GM18951 (cell line): Measurements from ENCODE around the gene BICDL1.

ENCODE experiments used
- POLR2A ChIP-seq: IDR thresholded peaks from 4 replicates; pipeline ENCODE4 v1.6.1; 2011; ENCODE audit warnings: mild to moderate bottlenecking; ENCODE audit not compliant: insufficient read length, insufficient read depth; ENCODE audit errors: extremely low read depth
- in situ Hi-C: fragments of 300-500 bp; cut with MboI; formaldehyde crosslinking; loops from one replicate; pipeline ENCODE4 v1.12.0; 2022; ENCODE audit warnings: low sequenced_read_pairs, mixed read lengths, inconsistent platforms; ENCODE audit not compliant: unreplicated experiment

Gene BICDL1

DNA sequence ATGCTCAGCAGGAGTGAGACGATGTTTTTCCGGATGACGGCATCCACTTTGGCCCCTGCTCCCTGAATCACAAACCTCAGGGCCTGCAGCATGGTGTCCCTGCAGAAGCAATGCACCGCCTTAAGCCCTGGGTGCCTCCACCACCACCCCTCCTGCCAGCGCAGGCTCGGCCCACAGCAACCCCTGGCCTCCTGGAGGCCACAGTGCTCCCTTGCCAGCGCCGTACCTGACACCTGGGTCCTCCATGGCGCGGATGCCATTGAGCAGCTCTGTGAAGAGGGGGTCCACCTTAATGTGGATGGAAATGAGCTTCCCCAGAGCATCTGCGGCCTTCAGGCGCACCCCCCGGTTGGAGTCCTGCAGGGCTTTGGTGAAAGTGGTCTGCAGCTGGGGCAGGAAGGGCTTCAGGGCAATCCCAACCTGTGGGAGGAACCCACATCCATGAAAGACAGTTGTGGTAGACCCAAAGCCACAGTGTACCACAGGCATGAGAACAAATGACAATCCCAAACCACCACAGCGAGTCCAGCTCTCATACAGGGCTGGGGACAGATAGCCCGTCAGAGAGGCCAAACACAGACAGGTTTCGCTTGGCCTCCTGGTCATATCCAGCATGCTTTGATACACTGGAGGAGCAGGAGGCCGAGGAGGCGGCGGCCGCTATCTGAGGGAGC lies 145.4 kb downstream of the BICDL1 start:
- in situ Hi-C loops, result no loop called here
- TF ChIP-seq POLR2A, result no peak

DNA sequence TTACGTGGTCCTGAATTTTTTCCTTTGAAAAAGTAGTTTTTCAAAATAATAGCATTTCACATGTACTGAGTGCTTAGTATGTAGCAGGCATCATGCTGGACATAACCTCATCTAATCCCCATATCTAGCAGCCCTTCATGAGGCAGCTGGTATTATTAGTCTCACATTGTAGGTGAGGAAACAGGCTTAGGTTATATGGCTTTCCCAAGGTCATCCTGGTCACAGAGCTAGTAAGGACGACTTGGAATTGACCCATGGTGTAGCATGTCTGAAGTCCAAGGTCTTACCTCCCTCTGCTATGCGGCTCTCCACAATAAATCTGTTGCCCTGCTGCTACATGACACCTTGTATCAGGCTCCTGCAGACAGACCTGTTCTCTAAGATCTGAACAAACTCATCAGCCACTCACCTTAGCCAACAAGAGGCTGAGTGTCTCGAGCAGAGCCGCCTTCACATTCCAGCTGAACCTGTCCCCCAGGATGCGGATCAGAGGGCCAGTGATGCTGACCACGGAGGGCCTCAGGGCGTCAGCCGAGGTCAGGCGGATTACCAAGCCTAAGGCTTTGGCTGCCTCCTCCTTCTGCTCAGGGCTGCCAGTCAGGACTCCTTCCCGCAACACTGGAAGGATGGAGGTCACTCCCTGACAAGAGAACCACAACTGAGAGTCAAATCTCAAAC lies 147.2 kb downstream of the BICDL1 start:
- in situ Hi-C loops, result no loop called here
- TF ChIP-seq POLR2A, result no peak

DNA sequence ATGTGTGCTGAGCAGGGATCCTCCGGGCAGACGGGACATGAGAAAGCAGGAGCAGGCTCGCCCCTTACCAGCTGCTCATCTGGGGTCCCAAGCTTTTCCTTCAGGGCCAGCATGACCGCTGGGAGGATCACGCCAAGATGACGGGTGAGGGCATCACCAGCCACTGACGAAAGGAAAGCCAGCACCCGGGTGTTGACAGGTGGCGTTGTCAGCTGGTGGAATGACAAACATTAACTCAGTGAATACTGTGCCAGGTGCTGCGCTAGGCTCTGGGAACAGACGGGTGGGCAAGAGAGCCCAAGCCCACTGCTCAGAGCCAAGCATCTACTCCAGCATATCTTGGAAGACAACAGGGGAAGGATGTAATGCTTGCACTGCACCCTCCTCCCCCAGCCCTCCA lies 148.8 kb downstream of the BICDL1 start:
- in situ Hi-C loops, result no loop called here
- no peak for TF ChIP-seq POLR2A

DNA sequence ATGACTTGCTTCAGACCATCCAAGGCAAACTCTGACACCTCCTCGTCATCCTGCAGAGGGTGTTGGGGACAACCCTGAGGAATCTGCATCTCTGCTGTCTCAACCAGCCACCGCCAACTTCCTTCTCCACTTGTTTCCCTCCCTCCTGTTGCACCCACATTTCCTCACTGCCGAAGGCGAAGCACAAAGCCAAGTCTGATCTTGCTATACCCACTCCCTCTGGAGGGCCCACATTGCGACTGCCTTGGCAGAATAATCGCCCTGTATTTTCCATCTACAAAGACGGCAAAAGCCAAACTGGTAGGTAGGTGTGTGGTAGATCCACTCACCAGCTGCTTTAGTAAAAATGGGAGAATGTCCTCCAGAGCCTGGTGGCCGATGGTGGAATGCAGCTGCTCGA lies 149.3 kb downstream of the BICDL1 start:
- in situ Hi-C loops, result no loop called here
- TF ChIP-seq POLR2A, result no peak

DNA sequence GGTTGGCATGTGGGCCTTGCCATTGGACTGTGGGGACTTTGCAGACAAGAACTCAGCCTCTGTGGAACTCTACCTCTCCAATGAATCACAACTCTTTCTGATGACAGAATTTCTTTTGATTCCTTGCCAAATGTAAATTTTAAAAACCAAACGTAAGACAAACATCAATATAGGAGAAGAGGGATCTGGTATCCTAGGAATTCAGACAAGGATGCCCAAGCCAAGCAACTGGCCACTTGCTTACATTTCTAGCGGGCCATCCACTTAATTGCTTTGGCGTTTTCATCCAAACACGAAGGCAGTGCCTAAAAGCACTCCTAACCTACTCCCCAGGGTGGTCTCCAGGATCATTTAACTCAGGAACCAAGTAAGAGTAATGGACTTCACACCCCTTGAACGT lies 150.9 kb downstream of the BICDL1 start:
- no peak for TF ChIP-seq POLR2A
- in situ Hi-C loops, result no loop called here

DNA sequence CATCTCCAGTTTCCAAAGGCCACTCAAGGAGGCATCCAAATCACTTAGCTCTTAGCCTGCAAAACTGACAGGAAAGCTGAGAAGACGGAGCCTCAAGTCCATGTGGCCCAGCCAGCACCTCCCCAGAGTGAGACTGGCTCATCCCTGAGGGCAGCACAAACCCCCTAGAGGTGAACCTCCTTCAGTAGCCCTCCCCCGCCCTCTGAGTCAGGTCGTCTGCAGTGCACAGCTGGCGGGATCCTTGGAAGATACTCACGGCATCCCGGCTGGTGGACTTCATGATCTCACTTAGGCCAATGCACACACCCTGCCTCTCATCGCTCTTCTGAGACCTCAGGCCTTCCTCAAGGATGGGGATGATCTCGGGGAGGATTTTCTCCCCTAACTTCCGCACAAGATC lies 151.6 kb downstream of the BICDL1 start:
- no peak for TF ChIP-seq POLR2A
- in situ Hi-C loops, result no loop called here

DNA sequence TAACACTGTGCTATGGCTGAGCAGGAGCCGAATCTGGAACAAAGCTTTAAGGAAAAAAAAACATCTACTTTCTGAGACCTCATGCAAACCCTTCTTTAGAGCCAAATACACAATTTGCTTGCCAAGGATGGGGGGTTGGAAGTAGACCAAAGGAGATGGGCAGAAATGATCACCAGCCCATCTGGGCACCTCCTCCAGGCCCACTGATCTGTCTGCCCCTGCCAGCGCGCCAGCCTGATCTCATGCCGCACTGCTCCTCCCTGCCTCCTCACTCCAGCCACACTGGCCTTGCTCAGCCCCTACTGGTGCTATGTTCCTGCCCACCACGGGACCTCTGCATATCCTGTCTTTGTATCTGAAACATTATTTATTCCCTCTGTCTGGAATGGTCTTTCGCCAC lies 152.3 kb downstream of the BICDL1 start:
- in situ Hi-C loops, result no loop called here
- TF ChIP-seq POLR2A, result no peak

DNA sequence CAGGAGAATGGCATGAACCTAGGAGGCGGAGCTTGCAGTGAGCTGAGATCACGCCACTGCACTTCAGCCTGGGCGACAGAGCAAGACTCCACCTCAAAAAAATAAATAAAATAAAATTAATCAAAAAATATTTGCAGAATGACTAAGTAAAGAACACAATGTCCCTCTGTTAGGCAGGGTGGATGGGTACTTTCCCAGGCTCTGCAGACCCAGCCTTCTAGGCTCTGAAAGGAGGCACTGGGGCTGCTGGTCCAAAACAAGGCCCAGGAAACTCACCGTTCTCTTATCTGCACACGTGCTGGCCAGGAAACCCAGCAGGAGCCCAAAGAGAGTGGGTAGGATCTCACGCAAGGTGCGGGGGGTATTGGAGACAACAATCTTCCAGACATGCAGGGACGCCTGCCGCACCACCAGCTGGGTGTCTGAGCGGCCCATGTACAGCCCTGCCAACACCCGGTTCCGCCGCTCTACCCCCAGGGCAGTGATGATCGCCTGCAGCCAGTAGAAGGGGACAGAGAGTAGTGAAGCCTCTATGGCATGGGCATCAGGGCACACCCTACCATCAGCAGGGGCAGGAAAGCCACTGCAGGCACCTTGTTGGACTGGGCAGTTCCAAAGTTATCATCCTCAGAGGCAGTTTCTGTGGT lies 153.3 kb downstream of the BICDL1 start:
- no peak for TF ChIP-seq POLR2A
- in situ Hi-C loops, result no loop called here
